Erythroblast (primary cell): ENCODE results near the gene EPHB2.

Experiments used
- GATA1 ChIP-seq: IDR thresholded peaks from 2 replicates; pipeline ENCODE4 v1.6.1; 2011; ENCODE audit warnings: low read depth, mild to moderate bottlenecking, control low read depth, low read length, moderate library complexity
- POLR2A ChIP-seq: IDR thresholded peaks from 2 replicates; pipeline ENCODE4 v1.6.1; 2011; ENCODE audit warnings: mild to moderate bottlenecking, low read length

DNA sequence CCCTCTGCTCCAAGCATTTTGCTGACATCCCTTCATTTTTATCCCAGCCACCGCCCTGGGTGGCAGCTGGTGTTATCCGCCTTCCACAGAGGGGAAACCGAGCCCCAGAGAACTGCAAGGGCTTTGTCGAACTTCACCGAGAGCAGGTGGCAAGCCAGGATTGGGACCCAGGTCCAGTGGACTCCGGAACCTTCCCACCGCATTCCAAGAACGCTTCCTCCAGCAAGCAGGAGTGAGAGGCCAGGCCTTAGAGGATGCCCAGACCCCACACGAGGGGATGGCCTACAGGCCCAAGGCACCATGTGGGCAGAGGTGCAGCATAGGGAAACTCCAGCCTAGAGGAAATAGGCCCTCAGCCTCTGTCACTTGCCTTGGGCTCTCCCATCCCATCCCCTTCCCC is 90.7 kb downstream of the EPHB2 start:
- TF ChIP-seq POLR2A = no peak
- TF ChIP-seq GATA1 = no peak
